K562 (cell line): ENCODE results near the gene NR4A2. TPM values are rescaled to one million over a fixed set of nuclear protein-coding genes. Genes with fewer than 3 reads are reported as not detected.

Source experiments
- AFF4 ChIP-seq: sonication (generic); formaldehyde crosslinking; IDR thresholded peaks from 2 replicates; pipeline ENCODE4 v1.8.0; 2023; ENCODE audit warnings: mild to moderate bottlenecking, missing genetic modification reagents
- CREB3L1 ChIP-seq: fragments of 450-650 bp; IDR thresholded peaks from 2 replicates; pipeline ENCODE4 v1.6.1; 2014; ENCODE audit warnings: low read depth, mild to moderate bottlenecking, moderate library complexity, borderline replicate concordance
- HNRNPH1 ChIP-seq: fragments of 200-400 bp; formaldehyde crosslinking; optimal IDR thresholded peaks from 2 replicates; pipeline ENCODE3; 2017; ENCODE audit warnings: low read depth, mild to moderate bottlenecking, low read length, moderate library complexity
- IRF9 ChIP-seq: fragments of 450-650 bp; IDR thresholded peaks from 2 replicates; pipeline ENCODE4 v1.6.1; 2016; ENCODE audit warnings: missing biosample characterization, missing genetic modification characterization
- LARP7 ChIP-seq: fragments of 450-650 bp; IDR thresholded peaks from 2 replicates; pipeline ENCODE4 v1.6.1; 2016
- POLR2G ChIP-seq: fragments of 200-400 bp; formaldehyde crosslinking; IDR thresholded peaks from 2 replicates; pipeline ENCODE4 v1.6.1; 2017; ENCODE audit warnings: low read depth, mild to moderate bottlenecking, antibody characterized with exemption, low read length, moderate library complexity
- RNF2 ChIP-seq: sonication (generic); IDR thresholded peaks from 2 replicates; pipeline ENCODE4 v1.6.1; 2016
- SRSF9 ChIP-seq: fragments of 200-400 bp; formaldehyde crosslinking; IDR thresholded peaks from 2 replicates; pipeline ENCODE4 v1.6.1; 2017; ENCODE audit warnings: low read depth, low read length, borderline replicate concordance
- TAF1 ChIP-seq: IDR thresholded peaks from 2 replicates; pipeline ENCODE4 v1.6.1; 2011; ENCODE audit warnings: mild to moderate bottlenecking, low read length, moderate library complexity; ENCODE audit not compliant: insufficient read depth, control insufficient read depth, severe bottlenecking; ENCODE audit errors: extremely low read depth
- THRAP3 ChIP-seq: fragments of 450-650 bp; IDR thresholded peaks from 2 replicates; pipeline ENCODE4 v1.6.1; 2016; ENCODE audit warnings: mild to moderate bottlenecking, inconsistent platforms, borderline replicate concordance
- ZFX ChIP-seq: sonication (generic); formaldehyde crosslinking; IDR thresholded peaks from 2 replicates; pipeline ENCODE4 v1.8.0; 2022; ENCODE audit warnings: mild to moderate bottlenecking, missing genetic modification reagents, moderate library complexity
- ZNF212 ChIP-seq: fragments of 450-650 bp; formaldehyde crosslinking; IDR thresholded peaks from 2 replicates; pipeline ENCODE4 v1.4.0; 2020; ENCODE audit warnings: mild to moderate bottlenecking
- ZNF717 ChIP-seq: fragments of 250-450 bp; sonication (Bioruptor Pico); IDR thresholded peaks from 2 replicates; pipeline ENCODE4 v1.5.0; 2021
- ZNF764 ChIP-seq: fragments of 250-450 bp; sonication (Bioruptor Pico); IDR thresholded peaks from 2 replicates; pipeline ENCODE4 v1.4.0; 2020; ENCODE audit warnings: low read depth, mild to moderate bottlenecking, moderate library complexity
- ZNF778 ChIP-seq: fragments of 450-650 bp; formaldehyde crosslinking; IDR thresholded peaks from 2 replicates; pipeline ENCODE4 v1.4.0; 2020; ENCODE audit warnings: mild to moderate bottlenecking, moderate library complexity
- polyA plus RNA-seq, 8 experiments: library from polyadenylated mRNA; depleted of rRNA in 4 of 8; stranded (reverse) in 5 of 8; unstranded in 3 of 8; fragments of >200 nt; fragmentation: Nextera tagmentation in 2 of 8; fragmentation: Illumina TruSeq in 1 of 8; extraction: Ambion mirVana in 2 of 8; extraction: Trizol in 1 of 8; gene quantifications; 2 replicates each; pipeline versions ENCODE4 v1.2.1 to v1.2.3, GENCODE V29; 2011 to 2014; ENCODE audit warnings: inconsistent platforms in 1 of 8, missing spikeins in 1 of 8
- total RNA-seq, 7 experiments: library from RNA; depleted of rRNA in 6 of 7; stranded (reverse); fragments of >200 nt in 6 of 7; fragmentation: Illumina TruSeq in 2 of 7; extraction: Trizol in 2 of 7; gene quantifications; 2 replicates each; pipeline versions ENCODE4 v1.2.1 to v1.2.3, GENCODE V29; 2011 to 2021; ENCODE audit warnings: low replicate concordance in 1 of 7
- TF ChIP-seq, protein P1 (sequence below): fragments of 250-450 bp; sonication (Bioruptor Pico); IDR thresholded peaks from 2 replicates; pipeline ENCODE4 v1.8.0; 2021; ENCODE audit warnings: borderline replicate concordance, mild to moderate bottlenecking, moderate library complexity; ENCODE audit not compliant: poor library complexity, severe bottlenecking
- TF ChIP-seq, protein P2 (sequence below): fragments of 450-650 bp; IDR thresholded peaks from 2 replicates; pipeline ENCODE4 v1.6.1; 2016

NR4A2 gene
- total and polyA plus RNA-seq, 9 of the 15 experiments (the other 6 are each of a cell fraction or from before 2014, with no cell fraction given): 0.94 to 5.1 (median 1.3) TPM

GRCh38 chr2:156341452-156342253 is 9.1 kb upstream of the NR4A2 start (continued):
- TF ChIP-seq CREB3L1: peak; percentile 26; the same call in 1 of the 2 replicates
- TF ChIP-seq SRSF9: no peak
- no peak for TF ChIP-seq ZNF717 (CRISPR knock-in tag)
- TF ChIP-seq RNF2: peak; percentile 63
- TF ChIP-seq ZNF778 (CRISPR knock-in tag): no peak
- TF ChIP-seq AFF4 (CRISPR knock-in tag): peak; percentile 93
- peak; percentile 89 for TF ChIP-seq TAF1
- 0 out of 2 replicates have a peak, but pooled peaks have one; percentile 24 for TF ChIP-seq LARP7
- TF ChIP-seq ZFX (CRISPR knock-in tag): peak; percentile 60; the same call in 1 of the 2 replicates
- TF ChIP-seq POLR2G: peak; percentile 87
- TF ChIP-seq, protein P1, sequence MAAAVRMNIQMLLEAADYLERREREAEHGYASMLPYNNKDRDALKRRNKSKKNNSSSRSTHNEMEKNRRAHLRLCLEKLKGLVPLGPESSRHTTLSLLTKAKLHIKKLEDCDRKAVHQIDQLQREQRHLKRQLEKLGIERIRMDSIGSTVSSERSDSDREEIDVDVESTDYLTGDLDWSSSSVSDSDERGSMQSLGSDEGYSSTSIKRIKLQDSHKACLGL (CRISPR knock-in tag): no peak
- TF ChIP-seq HNRNPH1: no peak
- TF ChIP-seq THRAP3: no peak
- TF ChIP-seq, protein P2, sequence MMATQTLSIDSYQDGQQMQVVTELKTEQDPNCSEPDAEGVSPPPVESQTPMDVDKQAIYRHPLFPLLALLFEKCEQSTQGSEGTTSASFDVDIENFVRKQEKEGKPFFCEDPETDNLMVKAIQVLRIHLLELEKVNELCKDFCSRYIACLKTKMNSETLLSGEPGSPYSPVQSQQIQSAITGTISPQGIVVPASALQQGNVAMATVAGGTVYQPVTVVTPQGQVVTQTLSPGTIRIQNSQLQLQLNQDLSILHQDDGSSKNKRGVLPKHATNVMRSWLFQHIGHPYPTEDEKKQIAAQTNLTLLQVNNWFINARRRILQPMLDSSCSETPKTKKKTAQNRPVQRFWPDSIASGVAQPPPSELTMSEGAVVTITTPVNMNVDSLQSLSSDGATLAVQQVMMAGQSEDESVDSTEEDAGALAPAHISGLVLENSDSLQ: peak; percentile 71
- no peak for TF ChIP-seq ZNF212 (CRISPR knock-in tag)
- no peak for TF ChIP-seq IRF9 (tag)
- no peak for TF ChIP-seq ZNF764
